KBM-7 (cell line): ENCODE data around the gene PEX10.

Source experiments
- DNase-seq: peaks from one replicate; pipeline ENCODE4 v3.0.0-alpha.2; 2015
- in situ Hi-C: fragments of 300-500 bp; cut with MboI; formaldehyde crosslinking; loops from 2 replicates; pipeline ENCODE4 v1.14.3; 2020; ENCODE audit warnings: low sequenced_read_pairs, low pct_unique_long_range_greater_than_20kb, mixed read lengths

Gene PEX10

GRCh38 chr1:2368053-2368744, 44.2 kb downstream of the PEX10 start:
- in situ Hi-C loops, result no loop called here
- no peak for DNase-seq

GRCh38 chr1:2363847-2364513, 48.4 kb downstream of the PEX10 start:
- DNase-seq, result no peak
- in situ Hi-C loops, result no loop called here

GRCh38 chr1:2360588-2361364, 51.6 kb downstream of the PEX10 start:
- in situ Hi-C loops, result no loop called here
- DNase-seq, result no peak

GRCh38 chr1:2358651-2359640, 53.4 kb downstream of the PEX10 start:
- no peak for DNase-seq
- in situ Hi-C loops, result no loop called here

- no peak for DNase-seq
- in situ Hi-C loops, result no loop called here
Measured at GRCh38 chr1:2358072-2358471, 54.3 kb downstream of the PEX10 start.

- DNase-seq, result no peak
- in situ Hi-C loops, result no loop called here
Measured at GRCh38 chr1:2356911-2357845, 55.2 kb downstream of the PEX10 start.

- DNase-seq, result no peak
- in situ Hi-C loops, result no loop called here
Measured at GRCh38 chr1:2356401-2356800, 56.0 kb downstream of the PEX10 start.

- no peak for DNase-seq
- in situ Hi-C loops, result no loop called here
Measured at GRCh38 chr1:2355373-2356261, 56.7 kb downstream of the PEX10 start.

- in situ Hi-C loops, result no loop called here
- no peak for DNase-seq
Measured at GRCh38 chr1:2354511-2355372, 57.6 kb downstream of the PEX10 start.
